PC-9 (cell line): ENCODE results near the gene DUSP6. TPM values are rescaled to one million over a fixed set of nuclear protein-coding genes. Genes with fewer than 3 reads are reported as not detected.

Experiments
- BruUV-seq: library from RNA; stranded (reverse); fragments of 400-500 nt; replicated peaks from 2 replicates; lab custom pipeline; 2021; lab: Mats Ljungman, UMichigan
- CTCF ChIA-PET: fragments of 300-600 bp; sonication (Branson Sonifier 250); formaldehyde crosslinking; loops from one replicate; lab custom pipeline; 2022; ENCODE audit warnings: antibody characterized with exemption; lab: Charles Lee
- POLR2A ChIA-PET: fragments of 300-600 bp; sonication (Branson Sonifier 250); formaldehyde crosslinking; loops from one replicate; lab custom pipeline; 2022; ENCODE audit warnings: antibody characterized with exemption; ENCODE audit not compliant: unreplicated experiment; lab: Charles Lee
- DNase-seq, 2 experiments: peaks; one replicate each; pipeline versions ENCODE4 v3.0.0 to v3.0.0-alpha.2; 2015 to 2022; ENCODE audit warnings: mixed read lengths in 1 of 2
- H2AFZ ChIP-seq: fragments of 200-600 bp; sonication (generic); 2 replicates; pipeline ENCODE4 v1.8.1; 2017; ENCODE audit warnings: antibody characterized with exemption
- H3F3A ChIP-seq: fragments of 200-600 bp; sonication (generic); 2 replicates; pipeline ENCODE4 v1.8.1; 2017; ENCODE audit warnings: antibody characterized with exemption, mild to moderate bottlenecking, low read depth; ENCODE audit not compliant: insufficient read depth
- H3K27ac ChIP-seq: fragments of 200-600 bp; sonication (generic); 2 replicates; pipeline ENCODE4 v1.6.1; 2016; ENCODE audit warnings: mixed run types
- H3K27me3 ChIP-seq: fragments of 200-600 bp; sonication (generic); 2 replicates; pipeline ENCODE4 v1.6.1; 2016; ENCODE audit warnings: low read depth, mixed run types; ENCODE audit not compliant: insufficient read depth
- H3K36me3 ChIP-seq: fragments of 200-600 bp; sonication (generic); 2 replicates; pipeline ENCODE4 v1.6.1; 2016; ENCODE audit warnings: low read depth, mixed run types
- H3K4me1 ChIP-seq: fragments of 200-600 bp; sonication (generic); replicated peaks from 2 replicates; pipeline ENCODE4 v1.6.1; 2016; ENCODE audit warnings: mixed run types; ENCODE audit not compliant: insufficient read depth
- H3K4me2 ChIP-seq: fragments of 200-600 bp; sonication (generic); 2 replicates; pipeline ENCODE4 v1.6.1; 2017; ENCODE audit warnings: mixed run types
- H3K4me3 ChIP-seq: fragments of 200-600 bp; sonication (generic); 2 replicates; pipeline ENCODE4 v1.6.1; 2016; ENCODE audit warnings: mixed run types
- H3K79me2 ChIP-seq: fragments of 200-600 bp; sonication (generic); 2 replicates; pipeline ENCODE4 v1.6.1; 2017; ENCODE audit warnings: low read depth, mixed run types
- H3K9me2 ChIP-seq: fragments of 200-600 bp; sonication (generic); 2 replicates; pipeline ENCODE4 v1.8.1; 2017; ENCODE audit warnings: mild to moderate bottlenecking; ENCODE audit not compliant: insufficient read depth
- H3K9me3 ChIP-seq: fragments of 200-600 bp; sonication (generic); 2 replicates; pipeline ENCODE4 v1.8.1; 2016; ENCODE audit warnings: low read depth; ENCODE audit not compliant: insufficient read depth
- H4K20me1 ChIP-seq: fragments of 200-600 bp; sonication (generic); 2 replicates; pipeline ENCODE4 v1.8.1; 2017; ENCODE audit not compliant: insufficient read depth
- EZH2 ChIP-seq: fragments of 200-600 bp; sonication (generic); IDR thresholded peaks from 2 replicates; pipeline ENCODE4 v1.8.0; 2017; ENCODE audit warnings: antibody characterized with exemption, low read depth
- intact Hi-C: fragments of 100-400 bp; cut with micrococcal nuclease; formaldehyde crosslinking; loops from one replicate; pipeline ENCODE4 v1.10.0; 2022; ENCODE audit not compliant: unreplicated experiment
- total RNA-seq: library from RNA; stranded (reverse); gene quantifications from 2 replicates; pipeline ENCODE4 v1.2.3, GENCODE V29; 2021
- TF ChIP-seq, protein P1 (sequence below): fragments of 200-600 bp; sonication (generic); conservative IDR thresholded peaks from 2 replicates; pipeline ENCODE4 v1.6.1; 2017; ENCODE audit warnings: mixed run types, antibody characterized with exemption, mild to moderate bottlenecking, moderate library complexity

The DUSP6 gene
- total RNA-seq, 1 experiment from 2014 or later, result 14.1 TPM

DNA sequence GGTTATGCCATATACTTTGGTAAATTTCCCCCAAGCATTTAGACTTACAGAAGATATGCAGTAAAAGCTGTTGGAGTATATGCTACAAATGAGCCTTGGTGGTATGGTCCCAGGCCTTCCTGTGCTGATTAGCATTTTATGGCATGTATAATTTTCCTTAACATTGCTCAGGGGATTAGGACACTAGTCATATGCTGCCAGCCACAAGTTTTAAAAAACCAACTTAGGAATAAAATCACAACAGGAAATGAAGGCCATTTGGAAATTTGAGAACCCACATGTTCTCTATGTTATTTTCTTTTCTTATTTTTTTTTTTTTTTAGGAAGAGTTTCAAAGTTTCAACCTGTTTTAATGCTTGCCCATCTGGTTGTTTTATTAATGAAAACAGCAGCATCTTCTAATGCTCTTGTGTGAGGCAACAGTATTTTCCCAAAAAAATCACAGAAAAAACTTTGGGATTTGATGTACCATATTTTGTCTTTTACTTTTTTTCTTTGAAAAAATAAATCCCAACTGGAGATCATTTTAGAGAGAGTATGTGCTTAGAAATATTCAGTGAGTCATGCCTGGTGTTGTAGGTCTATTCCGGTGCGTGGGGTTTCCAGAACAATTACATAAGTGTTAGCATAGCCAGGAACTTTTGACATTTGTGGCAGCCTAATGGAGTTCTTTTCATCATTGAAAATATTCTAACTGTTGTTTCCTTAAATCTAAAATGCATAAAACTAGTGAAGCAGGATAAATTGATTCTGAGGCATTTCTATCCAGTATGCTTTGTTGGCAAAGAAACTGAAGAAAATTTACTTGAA is 21.7 kb upstream of the DUSP6 start:
- POLR2A ChIA-PET, result interaction anchor here (0.7 kb wide), 3 partner anchors 19 to 756 kb away, joined by 3 to 22 read pairs (median 4); no protein-coding TSS in a partner anchor
- H3K27me3 ChIP-seq, result no peaks in the 10 kb centered on the region
- H3F3A ChIP-seq, result peaks cover 13% of the 10 kb centered on the region; the same call in 1 of the 2 replicates
- intact Hi-C loops, result loop anchor here (5.0 kb wide), 1 partner anchor 78 kb away; no protein-coding TSS in a partner anchor
- TF ChIP-seq EZH2, result no peak
- TF ChIP-seq, protein P1, sequence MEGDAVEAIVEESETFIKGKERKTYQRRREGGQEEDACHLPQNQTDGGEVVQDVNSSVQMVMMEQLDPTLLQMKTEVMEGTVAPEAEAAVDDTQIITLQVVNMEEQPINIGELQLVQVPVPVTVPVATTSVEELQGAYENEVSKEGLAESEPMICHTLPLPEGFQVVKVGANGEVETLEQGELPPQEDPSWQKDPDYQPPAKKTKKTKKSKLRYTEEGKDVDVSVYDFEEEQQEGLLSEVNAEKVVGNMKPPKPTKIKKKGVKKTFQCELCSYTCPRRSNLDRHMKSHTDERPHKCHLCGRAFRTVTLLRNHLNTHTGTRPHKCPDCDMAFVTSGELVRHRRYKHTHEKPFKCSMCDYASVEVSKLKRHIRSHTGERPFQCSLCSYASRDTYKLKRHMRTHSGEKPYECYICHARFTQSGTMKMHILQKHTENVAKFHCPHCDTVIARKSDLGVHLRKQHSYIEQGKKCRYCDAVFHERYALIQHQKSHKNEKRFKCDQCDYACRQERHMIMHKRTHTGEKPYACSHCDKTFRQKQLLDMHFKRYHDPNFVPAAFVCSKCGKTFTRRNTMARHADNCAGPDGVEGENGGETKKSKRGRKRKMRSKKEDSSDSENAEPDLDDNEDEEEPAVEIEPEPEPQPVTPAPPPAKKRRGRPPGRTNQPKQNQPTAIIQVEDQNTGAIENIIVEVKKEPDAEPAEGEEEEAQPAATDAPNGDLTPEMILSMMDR, result no peak
- no TSS peak for BruUV-seq
- no peak overlapping the region for H2AFZ ChIP-seq
- H4K20me1 ChIP-seq, result no peaks in the 10 kb centered on the region
- H3K4me1 ChIP-seq, result peaks cover 25% of the 10 kb centered on the region
- peaks cover 5% of the 10 kb centered on the region for H3K9me3 ChIP-seq
- DNase-seq, result peak in 1 of 2 experiments; percentile 32
- no peaks in the 10 kb centered on the region for H3K36me3 ChIP-seq
- CTCF ChIA-PET, result no interaction called here
- H3K4me2 ChIP-seq, result 0 out of 2 replicates have a peak overlapping the region, but pooled peaks have one; percentile 1
- 0 out of 2 replicates have a peak, but pooled peaks cover 5% of the 10 kb centered on the region for H3K9me2 ChIP-seq
- H3K27ac ChIP-seq, result no peak overlapping the region
- H3K79me2 ChIP-seq, result no peaks in the 10 kb centered on the region
- no peak overlapping the region for H3K4me3 ChIP-seq

DNA sequence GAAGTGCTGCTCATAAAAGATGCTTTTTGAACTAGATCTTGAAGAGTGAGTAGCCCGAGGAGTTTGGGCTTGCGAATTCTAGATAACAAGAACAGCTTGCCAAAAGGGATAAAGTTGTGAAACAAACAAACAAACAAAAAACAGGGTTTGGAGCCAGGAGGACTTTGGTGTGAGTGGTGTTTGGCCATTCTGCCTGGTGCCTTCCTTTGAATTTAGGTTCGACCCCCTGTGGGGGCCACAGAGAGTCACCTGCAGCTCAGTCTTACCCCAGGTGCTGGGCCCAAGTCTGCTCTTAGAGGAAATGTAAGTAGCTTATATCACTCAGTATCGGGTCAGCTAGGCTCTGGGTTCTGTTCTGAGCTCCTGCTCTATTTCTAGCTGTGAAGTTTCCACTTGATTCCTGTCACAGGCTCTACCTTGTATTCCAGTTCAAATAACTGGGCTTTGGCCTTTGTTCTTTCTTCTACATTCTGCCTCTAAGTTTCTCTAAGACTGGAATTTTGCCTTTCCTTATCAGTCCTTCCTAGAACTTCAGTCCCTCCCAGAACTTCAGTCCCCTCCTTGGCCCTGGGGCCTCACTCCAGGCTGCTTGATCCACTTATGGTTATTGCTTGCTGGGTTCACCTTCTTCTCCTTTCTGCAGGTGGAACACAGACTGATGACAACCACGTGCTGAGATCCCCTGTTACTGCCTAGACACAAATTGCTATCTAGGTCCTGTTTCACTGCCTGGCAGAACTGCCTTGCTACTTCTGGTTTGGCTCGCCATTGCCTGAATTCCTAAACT is 20.5 kb upstream of the DUSP6 start:
- ChIA-PET CTCF (no interaction called here), POLR2A (interaction anchor here (0.7 kb wide), 1 partner anchor 19 kb away, joined by 22 read pairs; no protein-coding TSS in a partner anchor)
- no peaks in the 10 kb centered on the region for H4K20me1 ChIP-seq
- peaks cover 25% of the 10 kb centered on the region for H3K4me1 ChIP-seq
- no peak overlapping the region for H3K4me3 ChIP-seq
- H3F3A ChIP-seq, result peaks cover 13% of the 10 kb centered on the region; the same call in 1 of the 2 replicates
- intact Hi-C loops, result loop anchor here (5.0 kb wide), 1 partner anchor 80 kb away; no protein-coding TSS in a partner anchor
- TF ChIP-seq EZH2, result no peak
- TF ChIP-seq, protein P1, result no peak
- no peak overlapping the region for H2AFZ ChIP-seq
- peak in 1 of 2 experiments; percentile 81 for DNase-seq
- H3K27me3 ChIP-seq, result no peaks in the 10 kb centered on the region
- no TSS peak for BruUV-seq
- H3K4me2 ChIP-seq, result peak overlapping the region; percentile 35; the same call in 1 of the 2 replicates
- H3K36me3 ChIP-seq, result no peaks in the 10 kb centered on the region
- peak overlapping the region; percentile 29 for H3K27ac ChIP-seq
- H3K9me3 ChIP-seq, result peaks cover 5% of the 10 kb centered on the region
- H3K9me2 ChIP-seq, result 0 out of 2 replicates have a peak, but pooled peaks cover under 1% of the 10 kb centered on the region
- no peaks in the 10 kb centered on the region for H3K79me2 ChIP-seq

DNA sequence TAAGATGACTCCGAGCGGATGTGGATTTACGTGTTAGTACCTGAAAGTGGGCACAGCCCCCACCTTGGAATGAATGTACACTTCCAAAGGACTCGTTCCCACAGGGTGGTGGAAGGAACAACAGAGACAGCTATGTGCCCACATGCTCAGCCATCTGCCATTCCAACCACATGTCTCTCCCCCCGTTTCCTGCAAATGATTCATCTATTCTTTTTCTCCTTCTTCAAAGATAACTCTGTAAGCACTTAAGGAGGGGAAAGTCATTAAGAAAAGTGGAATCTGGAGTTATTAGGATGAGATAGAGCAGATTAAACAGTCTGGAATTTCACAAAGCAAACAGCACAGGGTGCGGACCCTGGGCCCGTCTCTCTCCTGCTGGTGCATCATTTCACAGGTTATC is 18.5 kb upstream of the DUSP6 start:
- Histone ChIP-seq H3K9me3 (peaks cover 5% of the 10 kb centered on the region), H3F3A (peaks cover 13% of the 10 kb centered on the region; the same call in 1 of the 2 replicates), H3K79me2 (no peaks in the 10 kb centered on the region), H3K4me3 (no peak overlapping the region), H3K36me3 (no peaks in the 10 kb centered on the region), H2AFZ (no peak overlapping the region), H3K27ac (no peak overlapping the region), H3K4me2 (no peak overlapping the region), H3K27me3 (no peaks in the 10 kb centered on the region), H3K9me2 (no peaks in the 10 kb centered on the region), H3K4me1 (peaks cover 25% of the 10 kb centered on the region), H4K20me1 (no peaks in the 10 kb centered on the region)
- TF ChIP-seq, protein P1, result no peak
- no peak for TF ChIP-seq EZH2
- intact Hi-C loops, result loop anchor here (5.0 kb wide), 1 partner anchor 81 kb away; no protein-coding TSS in a partner anchor
- ChIA-PET CTCF (no interaction called here), POLR2A (no interaction called here)
- DNase-seq, result peak in 1 of 2 experiments; percentile 17
- BruUV-seq, result no TSS peak
